SK-N-SH (cell line): ENCODE measurements around the gene MAN2A2. TPM values are rescaled to one million over a fixed set of nuclear protein-coding genes. Genes with fewer than 3 reads are reported as not detected.

Experiments
- CTCF ChIA-PET: fragments of 300-600, 350-600 bp; formaldehyde crosslinking; extraction: SDS; loops from one replicate; lab custom pipeline; 2021; lab: Yijun Ruan, JAX
- POLR2A ChIA-PET: fragments of 350-600 bp; sonication (Branson Sonifier 250); formaldehyde crosslinking; extraction: SDS; loops from one replicate; lab custom pipeline; 2020; ENCODE audit warnings: antibody characterized with exemption, inconsistent platforms; lab: Yijun Ruan, JAX
- DNase-seq: peaks from one replicate; pipeline ENCODE4 v3.0.0; 2012
- H2AFZ ChIP-seq: fragments of 200-600 bp; sonication (generic); 2 replicates; pipeline ENCODE4 v1.8.1; 2016; ENCODE audit warnings: antibody characterized with exemption, mild to moderate bottlenecking, low read depth
- H3F3A ChIP-seq: fragments of 200-600 bp; sonication (generic); replicated peaks from 2 replicates; pipeline ENCODE3; 2016; ENCODE audit warnings: antibody characterized with exemption, mild to moderate bottlenecking; ENCODE audit not compliant: insufficient read depth
- H3K27ac ChIP-seq, 2 experiments: fragments of 200-500 bp in 1 of 2; fragments of 200-600 bp in 1 of 2; sonication (Bioruptor generic) in 1 of 2; sonication (generic), shearing (Covaris generic) in 1 of 2; 2 replicates each; pipeline versions ENCODE4 v1.5.1 to v1.6.1; 2014 to 2016; ENCODE audit warnings: low read depth in 2 of 2, inconsistent platforms in 1 of 2, low read length in 1 of 2, mild to moderate bottlenecking in 1 of 2, mixed read lengths in 1 of 2
- H3K27me3 ChIP-seq: fragments of 200-600 bp; sonication (generic), shearing (Covaris generic); 2 replicates; pipeline ENCODE4 v1.6.1; 2016; ENCODE audit warnings: mixed run types; ENCODE audit not compliant: insufficient read depth
- H3K36me3 ChIP-seq, 2 experiments: fragments of 200-500 bp in 1 of 2; fragments of 200-600 bp in 1 of 2; sonication (Bioruptor generic) in 1 of 2; sonication (generic) in 1 of 2; replicated peaks in 1 of 2; 2 replicates each; pipeline versions ENCODE3 to v1.5.1; 2014 to 2016; ENCODE audit warnings: low read length in 1 of 2, mild to moderate bottlenecking in 1 of 2; ENCODE audit not compliant: insufficient read depth in 2 of 2, control insufficient read depth in 1 of 2
- H3K4me1 ChIP-seq, 2 experiments: fragments of 200-500 bp in 1 of 2; fragments of 200-600 bp in 1 of 2; sonication (Bioruptor generic) in 1 of 2; sonication (generic), shearing (Covaris generic) in 1 of 2; 2 replicates each; pipeline versions ENCODE4 v1.5.1 to v1.6.1; 2014 to 2016; ENCODE audit warnings: low read depth in 1 of 2, low read length in 1 of 2, mixed run types in 1 of 2; ENCODE audit not compliant: insufficient read depth in 2 of 2, control insufficient read depth in 1 of 2
- H3K4me2 ChIP-seq: fragments of 200-600 bp; sonication (generic), shearing (Covaris generic); 2 replicates; pipeline ENCODE4 v1.6.1; 2017; ENCODE audit warnings: mixed run types
- H3K4me3 ChIP-seq, 2 experiments: fragments of 200-500 bp in 1 of 2; fragments of 200-600 bp in 1 of 2; sonication (Bioruptor generic) in 1 of 2; sonication (generic), shearing (Covaris generic) in 1 of 2; 2 replicates each; pipeline versions ENCODE4 v1.5.1 to v1.8.1; 2014 to 2016; ENCODE audit warnings: low read depth in 2 of 2, inconsistent platforms in 1 of 2, low read length in 1 of 2, mild to moderate bottlenecking in 1 of 2, mixed read lengths in 1 of 2, moderate library complexity in 1 of 2
- H3K79me2 ChIP-seq: fragments of 200-600 bp; sonication (generic); 2 replicates; pipeline ENCODE4 v1.8.1; 2017; ENCODE audit warnings: mild to moderate bottlenecking; ENCODE audit not compliant: insufficient read depth
- H3K9ac ChIP-seq: fragments of 200-600 bp; sonication (generic); 2 replicates; pipeline ENCODE4 v1.6.1; 2017; ENCODE audit warnings: mixed run types
- H3K9me2 ChIP-seq: fragments of 200-600 bp; sonication (generic); 2 replicates; pipeline ENCODE4 v1.6.1; 2017; ENCODE audit warnings: mixed run types
- H3K9me3 ChIP-seq: fragments of 200-600 bp; sonication (generic); 2 replicates; pipeline ENCODE4 v1.6.1; 2017; ENCODE audit warnings: mixed run types, mild to moderate bottlenecking, moderate library complexity
- H4K20me1 ChIP-seq: fragments of 200-600 bp; sonication (generic); 2 replicates; pipeline ENCODE4 v1.6.1; 2017; ENCODE audit warnings: mild to moderate bottlenecking, mixed run types; ENCODE audit not compliant: insufficient read depth
- CHD2 ChIP-seq: fragments of 150-350 bp; IDR thresholded peaks from 2 replicates; pipeline ENCODE4 v1.6.1; 2018; ENCODE audit warnings: low read length; ENCODE audit not compliant: partially characterized antibody
- CTCF ChIP-seq: fragments of 200-600 bp; sonication (generic); IDR thresholded peaks from 2 replicates; pipeline ENCODE4 v1.6.1; 2017; ENCODE audit warnings: antibody characterized with exemption, mild to moderate bottlenecking, moderate library complexity
- EZH2phosphoT487 ChIP-seq: fragments of 200-600 bp; sonication (generic); IDR thresholded peaks from 2 replicates; pipeline ENCODE4 v1.6.1; 2017; ENCODE audit warnings: low read depth, mixed run types, mild to moderate bottlenecking, antibody characterized with exemption, moderate library complexity, borderline replicate concordance
- FOSL2 ChIP-seq: IDR thresholded peaks from 2 replicates; pipeline ENCODE4 v1.4.0; 2012; ENCODE audit warnings: low read depth, mild to moderate bottlenecking, moderate library complexity, borderline replicate concordance
- FOXJ3 ChIP-seq: sonication (generic); formaldehyde crosslinking; IDR thresholded peaks from 2 replicates; pipeline ENCODE4 v1.5.1; 2020; ENCODE audit warnings: mild to moderate bottlenecking, missing genetic modification reagents
- FOXM1 ChIP-seq: IDR thresholded peaks from 2 replicates; pipeline ENCODE4 v1.4.0; 2012; ENCODE audit warnings: low read depth, mild to moderate bottlenecking
- GATA2 ChIP-seq: sonication (generic); formaldehyde crosslinking; IDR thresholded peaks from 2 replicates; pipeline ENCODE4 v1.5.0; 2020; ENCODE audit warnings: mild to moderate bottlenecking, missing genetic modification reagents
- IRF3 ChIP-seq: fragments of 150-350 bp; IDR thresholded peaks from 2 replicates; pipeline ENCODE4 v1.6.1; 2016; ENCODE audit warnings: mild to moderate bottlenecking, low read depth, low read length
- JUND ChIP-seq: IDR thresholded peaks from 2 replicates; pipeline ENCODE4 v1.4.0; 2012
- MEF2A ChIP-seq: IDR thresholded peaks from 2 replicates; pipeline ENCODE4 v1.4.0; 2012; ENCODE audit warnings: low read depth, borderline replicate concordance
- POLR2AphosphoS5 ChIP-seq: IDR thresholded peaks from 2 replicates; pipeline ENCODE4 v1.6.1; 2012; ENCODE audit warnings: low read depth, low read length
- RAD21 ChIP-seq: IDR thresholded peaks from 2 replicates; pipeline ENCODE4 v1.6.1; 2012; ENCODE audit warnings: mild to moderate bottlenecking, low read length
- RCOR1 ChIP-seq: fragments of 150-350 bp; IDR thresholded peaks from 2 replicates; pipeline ENCODE4 v1.6.1; 2017; ENCODE audit warnings: antibody characterized with exemption, low read length
- RXRA ChIP-seq: IDR thresholded peaks from 2 replicates; pipeline ENCODE4 v1.4.0; 2012; ENCODE audit warnings: low read depth, mild to moderate bottlenecking, borderline replicate concordance
- SIN3A ChIP-seq: IDR thresholded peaks from 2 replicates; pipeline ENCODE4 v1.6.1; 2012; ENCODE audit warnings: low read depth, mild to moderate bottlenecking, low read length, moderate library complexity, borderline replicate concordance
- SMC3 ChIP-seq: IDR thresholded peaks from 2 replicates; pipeline ENCODE4 v1.6.1; 2012; ENCODE audit warnings: low read depth, low read length, improper control_type of control experiment
- TCF12 ChIP-seq: IDR thresholded peaks from 2 replicates; pipeline ENCODE4 v1.4.0; 2012
- TEAD4 ChIP-seq: IDR thresholded peaks from 2 replicates; pipeline ENCODE4 v1.4.0; 2012; ENCODE audit warnings: mild to moderate bottlenecking, borderline replicate concordance; ENCODE audit not compliant: insufficient read depth
- USF1 ChIP-seq: IDR thresholded peaks from 2 replicates; pipeline ENCODE4 v1.4.0; 2012; ENCODE audit warnings: low read depth, borderline replicate concordance
- ZBTB33 ChIP-seq: IDR thresholded peaks from 2 replicates; pipeline ENCODE4 v1.4.0; 2012; ENCODE audit warnings: low read depth, borderline replicate concordance
- WGBS: methylation state at CpG from one replicate; pipeline ENCODE4 v1.1.6; 2017; ENCODE audit warnings: low lambda C conversion rate; 5-methylcytosine and 5-hydroxymethylcytosine counted together
- polyA plus RNA-seq, 3 experiments: library from polyadenylated mRNA; depleted of rRNA; stranded (reverse); fragments of >200 nt; gene quantifications; 2 replicates each; pipeline ENCODE4 v1.2.3, GENCODE V29; 2012

The MAN2A2 gene
- polyA plus RNA-seq, 1 of the 3 experiments (the other 2 are of a cell fraction): 35.0 TPM

- TF ChIP-seq JUND: no peak
These were observed 64.1 kb downstream of the MAN2A2 start (continued) for GRCh38 chr15:90967206-90967605.

GRCh38 chr15:90968434-90968833, 65.3 kb downstream of the MAN2A2 start:
- POLR2A ChIA-PET: interaction anchor here (0.9 kb wide), 1 partner anchor 11 kb away, joined by 3 read pairs; no protein-coding TSS in a partner anchor
- WGBS: 100% methylated on average over 1 of the region's 1 CpG

GRCh38 chr15:90970274-90970673, 67.2 kb downstream of the MAN2A2 start:
- Histone ChIP-seq H3K9me3 (no peaks in the 10 kb centered on the region), H3K4me1 (no peaks in the 10 kb centered on the region), H3K27me3 (no peaks in the 10 kb centered on the region), H3K9me2 (no peaks in the 10 kb centered on the region)
- TF ChIP-seq IRF3 (no peak), USF1 (no peak), TEAD4 (no peak), FOSL2 (no peak), SIN3A (no peak), SMC3 (no peak), TCF12 (no peak), ZBTB33 (no peak), EZH2phosphoT487 (no peak), FOXM1 (no peak), CHD2 (no peak), MEF2A (no peak), CTCF (no peak), RXRA (no peak), GATA2 (no peak), POLR2AphosphoS5 (no peak)
- TF ChIP-seq, all 33 proteins: peak for 0
- no peak for DNase-seq
- Histone ChIP-seq H3F3A (peaks cover 13% of the 10 kb centered on the region), H3K4me2 (no peak overlapping the region), H3K36me3 (peaks cover 38 to 54% of the 10 kb centered on the region in 2 experiments), H4K20me1 (no peaks in the 10 kb centered on the region), H3K79me2 (peaks cover 5% of the 10 kb centered on the region; the same call in 1 of the 2 replicates), H3K9ac (no peak overlapping the region), H3K4me3 (no peak overlapping the region), H2AFZ (no peak overlapping the region), H3K27ac (no peak overlapping the region)
- POLR2A ChIA-PET: no interaction called here
- 98% methylated on average over 7 of the region's 7 CpGs for WGBS
- CTCF ChIA-PET: interaction anchor here (1.3 to 7.3 kb wide), 3 partner anchors 12 to 21 kb away, joined by 3 to 74 read pairs (median 4); no protein-coding TSS in a partner anchor

More at GRCh38 chr15:90968434-90968833, 65.3 kb downstream of the MAN2A2 start:
- peaks cover 41 to 46% of the 10 kb centered on the region in 2 experiments for H3K36me3 ChIP-seq
- no peak overlapping the region for H3K4me2 ChIP-seq
- no peak for TF ChIP-seq FOXJ3 (CRISPR knock-in tag)
- no peak for TF ChIP-seq RAD21
- TF ChIP-seq RCOR1: no peak
- no peak for TF ChIP-seq GATA2
- no peaks in the 10 kb centered on the region for H3K9me3 ChIP-seq
- no peak for DNase-seq
- H3K79me2 ChIP-seq: peaks cover 16% of the 10 kb centered on the region; the same call in 1 of the 2 replicates
- H3K9me2 ChIP-seq: no peaks in the 10 kb centered on the region
- no peak overlapping the region; a peak in 1 of 4 replicates for H3K27ac ChIP-seq
- peaks cover 21% of the 10 kb centered on the region for H3F3A ChIP-seq
- no peaks in the 10 kb centered on the region for H4K20me1 ChIP-seq
- no peak overlapping the region for H3K4me3 ChIP-seq
- H3K4me1 ChIP-seq: no peaks in the 10 kb centered on the region
- no peak overlapping the region for H2AFZ ChIP-seq
- no peaks in the 10 kb centered on the region for H3K27me3 ChIP-seq
- no peak overlapping the region for H3K9ac ChIP-seq
- CTCF ChIA-PET: interaction anchor here (1.7 to 7.3 kb wide), 2 partner anchors 10 to 81 kb away, joined by 4 to 74 read pairs; no protein-coding TSS in a partner anchor
